ENCODE measurements around the gene ICAM1.
"Not testable (repeated sequence)": the region's sequence is repeated elsewhere in the genome, so short reads cannot be mapped to it uniquely, and the experiment has no call there.

The ICAM1 gene

GRCh38 chr19:10231612-10232228 is 39.2 kb upstream of the ICAM1 start:
- no peak for DNase-seq (ENCODE audit: low read depth)
- TF ChIP-seq CTCF (conservative IDR thresholded peaks at IDR 0.05; ENCODE audit: control insufficient read depth, insufficient read depth, low read depth, low read length) = no peak
- peak overlapping the region; percentile 82 for H3K4me3 ChIP-seq (ENCODE audit: control insufficient read depth, low read depth, low read length)

- no peak overlapping the region for H3K4me3 ChIP-seq (ENCODE audit: control insufficient read depth, low read depth, low read length)
- no peak for TF ChIP-seq CTCF (conservative IDR thresholded peaks at IDR 0.05; ENCODE audit: control insufficient read depth, insufficient read depth, low read depth, low read length)
- DNase-seq (ENCODE audit: low read depth) = no peak
These were observed 37.0 kb upstream of the ICAM1 start for GRCh38 chr19:10233946-10234345.

- no peak for DNase-seq (ENCODE audit: low read depth)
- no peak overlapping the region for H3K4me3 ChIP-seq (ENCODE audit: control insufficient read depth, low read depth, low read length)
- no peak for TF ChIP-seq CTCF (conservative IDR thresholded peaks at IDR 0.05; ENCODE audit: control insufficient read depth, insufficient read depth, low read depth, low read length)
These were observed 35.9 kb upstream of the ICAM1 start for GRCh38 chr19:10235003-10235402.

- not testable (repeated sequence) for DNase-seq (ENCODE audit: low read depth); H3K4me3 ChIP-seq (ENCODE audit: control insufficient read depth, low read depth, low read length)
These were observed 35.5 kb upstream of the ICAM1 start for GRCh38 chr19:10235409-10235808.

- no peak overlapping the region for H3K4me3 ChIP-seq (ENCODE audit: control insufficient read depth, low read depth, low read length)
- no peak for TF ChIP-seq CTCF (conservative IDR thresholded peaks at IDR 0.05; ENCODE audit: control insufficient read depth, insufficient read depth, low read depth, low read length)
- no peak for DNase-seq (ENCODE audit: low read depth)
These were observed 33.2 kb upstream of the ICAM1 start for GRCh38 chr19:10237702-10238101.

GRCh38 chr19:10238172-10238783 is 32.6 kb upstream of the ICAM1 start:
- no peak for TF ChIP-seq CTCF (conservative IDR thresholded peaks at IDR 0.05; ENCODE audit: control insufficient read depth, insufficient read depth, low read depth, low read length)
- DNase-seq (ENCODE audit: low read depth) = peak; percentile 94
- no peak overlapping the region for H3K4me3 ChIP-seq (ENCODE audit: control insufficient read depth, low read depth, low read length)

DNA sequence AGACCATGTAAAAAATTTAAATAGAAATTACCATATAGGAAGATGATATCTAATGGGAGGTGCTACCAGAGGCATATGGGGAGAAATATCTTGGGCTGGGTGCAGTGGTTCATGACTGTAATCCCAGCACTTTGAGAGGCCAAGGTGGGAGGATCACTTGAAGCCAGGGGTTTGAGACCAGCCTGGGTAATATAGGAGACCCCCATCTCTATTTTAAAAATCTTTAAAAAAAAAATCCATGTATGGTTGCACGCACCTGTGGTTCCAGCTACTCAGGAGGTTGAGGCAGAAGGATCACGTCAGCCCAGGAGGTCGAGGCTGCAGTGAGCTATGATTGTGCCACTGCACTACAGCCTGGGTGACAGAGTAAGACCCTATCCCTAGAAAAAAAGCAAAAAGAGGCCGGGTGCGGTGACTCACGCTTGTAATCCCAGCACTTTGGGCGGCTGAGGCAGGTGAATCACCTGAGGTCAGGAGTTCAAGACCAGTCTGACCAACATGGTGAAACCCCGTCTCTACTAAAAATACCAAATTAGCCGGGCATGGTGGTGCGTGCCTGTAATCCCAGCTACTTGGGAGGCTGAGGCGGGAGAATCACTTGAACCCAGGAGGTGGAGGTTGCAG is 29.0 kb upstream of the ICAM1 start:
- H3K4me3 ChIP-seq (ENCODE audit: control insufficient read depth, low read depth, low read length) = not testable (repeated sequence)

More for the DNA sequence above, 29.0 kb upstream of the ICAM1 start:
- not testable (repeated sequence) for DNase-seq (ENCODE audit: low read depth)
